Neural cell (in vitro differentiated cells): ENCODE measurements around the gene NSA2. TPM values are rescaled to one million over a fixed set of nuclear protein-coding genes. Genes with fewer than 3 reads are reported as not detected.

ENCODE experiments used
- H2AFZ ChIP-seq: fragments of 200-600, 300-800 bp; sonication (generic), shearing (Covaris generic); 2 replicates; pipeline ENCODE4 v1.6.0; 2014; ENCODE audit warnings: low read depth, mild to moderate bottlenecking, antibody characterized with exemption, low read length, moderate library complexity
- H3F3A ChIP-seq: fragments of 200-600 bp; shearing (Covaris generic); 2 replicates; pipeline ENCODE4 v1.6.1; 2016; ENCODE audit warnings: mild to moderate bottlenecking, moderate library complexity, mixed read lengths, antibody characterized with exemption, low read length; ENCODE audit not compliant: insufficient read depth, poor library complexity, severe bottlenecking
- H3K27ac ChIP-seq: fragments of 200-600, 300-800 bp; sonication (generic), shearing (Covaris generic); 2 replicates; pipeline ENCODE4 v1.5.1; 2014; ENCODE audit warnings: mild to moderate bottlenecking, low read length, moderate library complexity
- H3K27me3 ChIP-seq: fragments of 300-800, 200-600 bp; sonication (generic), shearing (Covaris generic); 2 replicates; pipeline ENCODE4 v1.6.0; 2014; ENCODE audit warnings: mild to moderate bottlenecking, low read depth, low read length, moderate library complexity; ENCODE audit not compliant: insufficient read depth
- H3K36me3 ChIP-seq: fragments of 300-800, 200-600 bp; sonication (generic), shearing (Covaris generic); 2 replicates; pipeline ENCODE4 v1.5.1; 2014; ENCODE audit warnings: mild to moderate bottlenecking, antibody characterized with exemption, low read length, moderate library complexity; ENCODE audit not compliant: insufficient read depth
- H3K4me2 ChIP-seq: fragments of 300-800, 200-600 bp; sonication (generic), shearing (Covaris generic); 2 replicates; pipeline ENCODE4 v1.6.0; 2014; ENCODE audit warnings: mild to moderate bottlenecking, low read length
- H3K4me3 ChIP-seq: fragments of 300-800, 200-600 bp; sonication (generic), shearing (Covaris generic); 2 replicates; pipeline ENCODE4 v1.5.1; 2014; ENCODE audit warnings: mild to moderate bottlenecking, low read length, moderate library complexity
- H3K79me2 ChIP-seq: fragments of 200-600 bp; shearing (Covaris generic); replicated peaks from 2 replicates; pipeline ENCODE4 v1.6.0; 2014; ENCODE audit warnings: mild to moderate bottlenecking, low read length, moderate library complexity; ENCODE audit not compliant: insufficient read depth
- H3K9ac ChIP-seq: fragments of 300-800, 200-600 bp; sonication (generic), shearing (Covaris generic); 2 replicates; pipeline ENCODE4 v1.6.1; 2016; ENCODE audit warnings: mild to moderate bottlenecking, low read length, mixed read lengths
- H3K9me2 ChIP-seq: fragments of 200-600 bp; shearing (Covaris generic); 2 replicates; pipeline ENCODE4 v1.6.1; 2016; ENCODE audit warnings: mild to moderate bottlenecking, low read length, mixed read lengths; ENCODE audit not compliant: insufficient read depth
- H3K9me3 ChIP-seq: fragments of 200-600, 300-800 bp; sonication (generic), shearing (Covaris generic); 2 replicates; pipeline ENCODE4 v1.6.1; 2016; ENCODE audit warnings: mild to moderate bottlenecking, mixed run types, low read length, moderate library complexity, mixed read lengths
- H4K20me1 ChIP-seq: fragments of 200-600 bp; shearing (Covaris generic); 2 replicates; pipeline ENCODE4 v1.6.1; 2016; ENCODE audit warnings: mild to moderate bottlenecking, mixed run types; ENCODE audit not compliant: insufficient read depth
- CTCF ChIP-seq: fragments of 450-650 bp; IDR thresholded peaks from 2 replicates; pipeline ENCODE4 v1.5.1; 2014; ENCODE audit warnings: antibody characterized with exemption, mild to moderate bottlenecking, moderate library complexity; ENCODE audit not compliant: poor library complexity, severe bottlenecking
- EP300 ChIP-seq: fragments of 450-650 bp; conservative IDR thresholded peaks from 2 replicates; pipeline ENCODE4 v1.6.1; 2014; ENCODE audit warnings: antibody characterized with exemption, mild to moderate bottlenecking, moderate library complexity; ENCODE audit not compliant: poor library complexity, severe bottlenecking
- EZH2 ChIP-seq: fragments of 200-600, 300-800 bp; shearing (Covaris generic), sonication (generic); IDR thresholded peaks from 2 replicates; pipeline ENCODE4 v1.6.1; 2014; ENCODE audit warnings: antibody characterized with exemption, low read length, borderline replicate concordance, mild to moderate bottlenecking; ENCODE audit not compliant: insufficient read depth, poor library complexity, severe bottlenecking
- POLR2AphosphoS5 ChIP-seq: IDR thresholded peaks from 2 replicates; pipeline ENCODE4 v1.6.1; 2012
- RAD21 ChIP-seq: fragments of 450-650 bp; conservative IDR thresholded peaks from 2 replicates; pipeline ENCODE4 v1.6.1; 2014; ENCODE audit warnings: antibody characterized with exemption, mild to moderate bottlenecking, moderate library complexity
- REST ChIP-seq: IDR thresholded peaks from 2 replicates; pipeline ENCODE4 v1.6.1; 2012; ENCODE audit warnings: borderline replicate concordance
- SMC3 ChIP-seq: fragments of 450-650 bp; conservative IDR thresholded peaks from 2 replicates; pipeline ENCODE4 v1.6.1; 2014; ENCODE audit warnings: antibody characterized with exemption, mild to moderate bottlenecking, moderate library complexity; ENCODE audit not compliant: poor library complexity
- TAF1 ChIP-seq: IDR thresholded peaks from 2 replicates; pipeline ENCODE4 v1.6.1; 2012; ENCODE audit warnings: low read depth
- polyA plus RNA-seq: library from polyadenylated mRNA; depleted of rRNA; stranded (reverse); fragments of >200 nt; gene quantifications from 2 replicates; pipeline ENCODE4 v1.2.3, GENCODE V29; 2014

Gene NSA2
- polyA plus RNA-seq, 1 donor from 2014 or later: 164 TPM

- no peaks in the 10 kb centered on the region for H4K20me1 ChIP-seq
- H3K27ac ChIP-seq: no peak overlapping the region
- no peak overlapping the region for H3K9ac ChIP-seq
- H3K9me3 ChIP-seq: no peaks in the 10 kb centered on the region
- H3K36me3 ChIP-seq: no peaks in the 10 kb centered on the region
- no peak overlapping the region for H2AFZ ChIP-seq
- H3F3A ChIP-seq: no peaks in the 10 kb centered on the region
- no peaks in the 10 kb centered on the region for H3K9me2 ChIP-seq
- no peak for TF ChIP-seq SMC3
- no peaks in the 10 kb centered on the region for H3K27me3 ChIP-seq
- no peak overlapping the region for H3K4me3 ChIP-seq
- no peak overlapping the region for H3K4me2 ChIP-seq
- no peaks in the 10 kb centered on the region for H3K79me2 ChIP-seq
Observed at GRCh38 chr5:74722271-74722670, 44.8 kb upstream of the NSA2 start.

- no peaks in the 10 kb centered on the region for H3K9me3 ChIP-seq
- no peaks in the 10 kb centered on the region for H3K79me2 ChIP-seq
- H3K4me2 ChIP-seq: no peak overlapping the region
- no peak overlapping the region for H3K27ac ChIP-seq
- no peaks in the 10 kb centered on the region for H4K20me1 ChIP-seq
- TF ChIP-seq REST: no peak
- no peak for TF ChIP-seq SMC3
- TF ChIP-seq POLR2AphosphoS5: no peak
- no peak for TF ChIP-seq CTCF
- no peak for TF ChIP-seq TAF1
- TF ChIP-seq EZH2: no peak
- TF ChIP-seq RAD21: no peak
- no peaks in the 10 kb centered on the region for H3F3A ChIP-seq
- no peaks in the 10 kb centered on the region for H3K9me2 ChIP-seq
- H3K4me3 ChIP-seq: no peak overlapping the region
- no peaks in the 10 kb centered on the region for H3K36me3 ChIP-seq
- H2AFZ ChIP-seq: no peak overlapping the region
- H3K27me3 ChIP-seq: no peaks in the 10 kb centered on the region
- no peak overlapping the region for H3K9ac ChIP-seq
Observed at GRCh38 chr5:74725331-74725730, 41.7 kb upstream of the NSA2 start.

- H3K9me2 ChIP-seq: no peaks in the 10 kb centered on the region
- no peaks in the 10 kb centered on the region for H3K27me3 ChIP-seq
- H3K36me3 ChIP-seq: peaks cover 22% of the 10 kb centered on the region
- H3F3A ChIP-seq: no peaks in the 10 kb centered on the region
- no peak overlapping the region for H3K4me2 ChIP-seq
- H3K27ac ChIP-seq: no peak overlapping the region
- H3K79me2 ChIP-seq: no peaks in the 10 kb centered on the region
- H2AFZ ChIP-seq: no peak overlapping the region
- no peak overlapping the region for H3K9ac ChIP-seq
- no peak overlapping the region for H3K4me3 ChIP-seq
- no peaks in the 10 kb centered on the region for H4K20me1 ChIP-seq
- H3K9me3 ChIP-seq: no peaks in the 10 kb centered on the region
- no peak for TF ChIP-seq EP300
Observed at GRCh38 chr5:74736759-74737158, 30.3 kb upstream of the NSA2 start.
